DND-41 (cell line): ENCODE data around the gene CEMIP2.

Experiments
- ATAC-seq: fragments of 200-7000 bp; cut with Tn5 transposase; 3 replicates; pipeline ENCODE4 v1.9.1; 2021; ENCODE audit warnings: low read depth; ENCODE audit not compliant: insufficient read depth
- DNase-seq: peaks from one replicate; pipeline ENCODE4 v3.0.0-alpha.2; 2020
- H2AFZ ChIP-seq: 2 replicates; pipeline ENCODE4 v1.6.0; 2012; ENCODE audit warnings: low read depth, low read length
- H3K27ac ChIP-seq: 2 replicates; pipeline ENCODE4 v1.5.1; 2012; ENCODE audit warnings: low read length, inconsistent platforms
- H3K27me3 ChIP-seq: fragments of 200-600 bp; sonication (generic); 2 replicates; pipeline ENCODE4 v1.6.0; 2012; ENCODE audit warnings: low read length, mild to moderate bottlenecking, inconsistent platforms; ENCODE audit not compliant: insufficient read depth, poor library complexity
- H3K36me3 ChIP-seq: 2 replicates; pipeline ENCODE4 v1.5.1; 2012; ENCODE audit warnings: low read length, inconsistent platforms; ENCODE audit not compliant: insufficient read depth
- H3K4me1 ChIP-seq: 2 replicates; pipeline ENCODE4 v1.5.1; 2012; ENCODE audit warnings: mild to moderate bottlenecking, low read length; ENCODE audit not compliant: insufficient read depth
- H3K4me2 ChIP-seq: 2 replicates; pipeline ENCODE4 v1.6.0; 2012; ENCODE audit warnings: mild to moderate bottlenecking, moderate library complexity, low read length, inconsistent platforms; ENCODE audit not compliant: insufficient read depth
- H3K4me3 ChIP-seq, 2 experiments: fragments of 200-600 bp in 1 of 2; shearing (Covaris generic) in 1 of 2; 2 replicates each; pipeline ENCODE4 v1.5.1; 2012 to 2016; ENCODE audit warnings: inconsistent platforms in 2 of 2, low read length in 2 of 2, mild to moderate bottlenecking in 2 of 2, low read depth in 1 of 2, moderate library complexity in 1 of 2
- H3K79me2 ChIP-seq: 2 replicates; pipeline ENCODE4 v1.6.0; 2012; ENCODE audit warnings: low read length, inconsistent platforms; ENCODE audit not compliant: insufficient read depth
- H3K9ac ChIP-seq: 2 replicates; pipeline ENCODE4 v1.6.0; 2012; ENCODE audit warnings: low read depth, mild to moderate bottlenecking, inconsistent platforms, low read length, moderate library complexity
- H3K9me3 ChIP-seq: 2 replicates; pipeline ENCODE4 v1.5.1; 2012; ENCODE audit warnings: low read length, moderate library complexity, mild to moderate bottlenecking, inconsistent platforms; ENCODE audit not compliant: insufficient read depth, severe bottlenecking
- H4K20me1 ChIP-seq: 2 replicates; pipeline ENCODE4 v1.6.0; 2012; ENCODE audit warnings: low read length; ENCODE audit not compliant: insufficient read depth
- EZH2 ChIP-seq: IDR thresholded peaks from 3 replicates; pipeline ENCODE4 v1.6.1; 2012; ENCODE audit warnings: borderline replicate concordance, low read depth, mild to moderate bottlenecking, moderate library complexity, low read length, inconsistent platforms; ENCODE audit not compliant: severe bottlenecking
- TF ChIP-seq, protein P1 (sequence below): IDR thresholded peaks from 2 replicates; pipeline ENCODE4 v1.5.1; 2012; ENCODE audit warnings: borderline replicate concordance, low read length, moderate library complexity, mild to moderate bottlenecking; ENCODE audit not compliant: poor library complexity, severe bottlenecking; ENCODE audit errors: extremely low read depth

The CEMIP2 gene

DNA sequence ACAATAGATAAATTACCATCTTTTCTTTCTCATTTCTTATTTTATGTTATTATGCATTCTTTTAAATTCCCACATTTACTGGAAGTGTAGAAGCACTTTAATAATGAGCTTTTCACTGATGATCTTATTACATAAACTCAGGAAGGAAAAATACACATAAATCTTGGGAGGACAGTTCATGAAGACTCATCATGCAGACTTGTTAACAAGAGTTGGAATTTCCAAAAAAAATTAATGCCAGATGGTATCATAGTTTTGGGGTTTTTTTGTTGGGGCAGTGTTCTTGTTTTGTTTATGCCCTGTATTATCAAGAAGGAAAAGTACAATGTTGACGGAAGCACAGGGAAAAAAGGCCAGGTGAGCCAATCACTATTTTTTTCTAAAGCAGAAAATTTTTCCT is 35.1 kb downstream of the CEMIP2 start:
- no peak for TF ChIP-seq EZH2
- TF ChIP-seq, protein P1, sequence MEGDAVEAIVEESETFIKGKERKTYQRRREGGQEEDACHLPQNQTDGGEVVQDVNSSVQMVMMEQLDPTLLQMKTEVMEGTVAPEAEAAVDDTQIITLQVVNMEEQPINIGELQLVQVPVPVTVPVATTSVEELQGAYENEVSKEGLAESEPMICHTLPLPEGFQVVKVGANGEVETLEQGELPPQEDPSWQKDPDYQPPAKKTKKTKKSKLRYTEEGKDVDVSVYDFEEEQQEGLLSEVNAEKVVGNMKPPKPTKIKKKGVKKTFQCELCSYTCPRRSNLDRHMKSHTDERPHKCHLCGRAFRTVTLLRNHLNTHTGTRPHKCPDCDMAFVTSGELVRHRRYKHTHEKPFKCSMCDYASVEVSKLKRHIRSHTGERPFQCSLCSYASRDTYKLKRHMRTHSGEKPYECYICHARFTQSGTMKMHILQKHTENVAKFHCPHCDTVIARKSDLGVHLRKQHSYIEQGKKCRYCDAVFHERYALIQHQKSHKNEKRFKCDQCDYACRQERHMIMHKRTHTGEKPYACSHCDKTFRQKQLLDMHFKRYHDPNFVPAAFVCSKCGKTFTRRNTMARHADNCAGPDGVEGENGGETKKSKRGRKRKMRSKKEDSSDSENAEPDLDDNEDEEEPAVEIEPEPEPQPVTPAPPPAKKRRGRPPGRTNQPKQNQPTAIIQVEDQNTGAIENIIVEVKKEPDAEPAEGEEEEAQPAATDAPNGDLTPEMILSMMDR = no peak
- H3K9me3 ChIP-seq = no peaks in the 10 kb centered on the region
- H3K27me3 ChIP-seq = no peaks in the 10 kb centered on the region
- H3K79me2 ChIP-seq = no peaks in the 10 kb centered on the region
- ATAC-seq (no peak), DNase-seq (no peak)
- no peaks in the 10 kb centered on the region for H4K20me1 ChIP-seq
- no peak overlapping the region for H3K9ac ChIP-seq
- H3K4me2 ChIP-seq = no peak overlapping the region
- H3K4me1 ChIP-seq = no peaks in the 10 kb centered on the region
- H2AFZ ChIP-seq = no peak overlapping the region
- H3K36me3 ChIP-seq = no peaks in the 10 kb centered on the region
- no peak overlapping the region for H3K27ac ChIP-seq
- no peak overlapping the region for H3K4me3 ChIP-seq

DNA sequence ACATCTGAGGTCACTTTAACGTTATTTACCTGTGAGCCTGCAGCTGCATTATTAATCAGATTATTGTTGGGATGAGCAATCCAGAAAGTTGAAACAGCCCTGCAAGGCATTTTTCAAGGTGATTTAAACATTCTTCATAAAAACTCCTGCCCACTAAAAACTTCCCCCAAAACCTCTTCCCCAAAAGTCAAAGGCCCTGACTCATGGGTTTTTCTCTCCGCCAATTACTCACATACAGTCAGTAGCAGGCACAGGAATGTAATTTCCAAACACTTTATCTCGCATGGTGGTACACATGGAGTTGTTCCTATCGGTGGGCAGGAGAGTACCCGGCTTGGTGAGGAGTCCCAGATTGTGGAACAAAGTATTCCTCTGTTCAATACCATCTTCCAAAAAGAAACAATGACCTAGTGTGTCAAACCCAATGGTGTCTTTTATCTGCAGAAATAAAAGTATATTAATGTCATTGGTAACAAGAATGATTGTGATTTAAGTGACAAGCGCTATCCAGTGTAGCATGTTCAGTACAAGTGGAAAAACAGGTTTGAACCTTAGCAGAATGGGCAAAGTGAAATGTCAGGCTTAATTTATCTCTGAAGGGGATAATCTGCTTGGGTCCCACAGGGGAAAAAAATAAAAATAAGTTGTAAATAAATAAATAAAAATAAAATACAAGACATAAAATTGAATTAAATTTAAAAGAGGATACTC is 38.3 kb downstream of the CEMIP2 start:
- no peaks in the 10 kb centered on the region for H3K9me3 ChIP-seq
- no peaks in the 10 kb centered on the region for H3K36me3 ChIP-seq
- no peak overlapping the region for H3K4me3 ChIP-seq
- no peak for TF ChIP-seq EZH2
- TF ChIP-seq, protein P1 = no peak
- H4K20me1 ChIP-seq = no peaks in the 10 kb centered on the region
- H3K4me2 ChIP-seq = no peak overlapping the region
- H3K4me1 ChIP-seq = no peaks in the 10 kb centered on the region
- no peak overlapping the region for H3K9ac ChIP-seq
- H3K27ac ChIP-seq = no peak overlapping the region
- no peak for DNase-seq
- no peaks in the 10 kb centered on the region for H3K79me2 ChIP-seq
- H2AFZ ChIP-seq = no peak overlapping the region
- ATAC-seq = no peak
- no peaks in the 10 kb centered on the region for H3K27me3 ChIP-seq

DNA sequence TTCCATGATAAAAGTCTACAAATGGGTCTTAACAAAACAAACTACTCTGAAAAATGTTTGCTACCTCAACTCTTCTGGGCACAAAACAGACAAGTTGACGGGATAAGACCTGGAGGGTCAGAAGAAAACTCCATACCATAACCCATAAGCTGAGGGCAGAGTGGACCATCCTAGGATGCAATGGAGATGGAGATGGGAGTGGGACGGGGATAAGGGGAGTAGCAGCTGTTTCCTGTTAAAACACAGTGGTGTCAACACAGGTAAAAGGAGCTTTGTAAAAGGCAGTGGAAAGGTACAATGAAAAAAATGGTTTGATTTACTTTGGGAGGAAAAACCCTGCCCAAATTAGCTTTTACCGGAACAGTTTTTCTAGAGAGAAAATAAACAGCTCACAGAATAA is 41.6 kb downstream of the CEMIP2 start:
- no peaks in the 10 kb centered on the region for H4K20me1 ChIP-seq
- H3K27me3 ChIP-seq = no peaks in the 10 kb centered on the region
- H3K4me2 ChIP-seq = no peak overlapping the region
- no peaks in the 10 kb centered on the region for H3K9me3 ChIP-seq
- no peak overlapping the region for H3K9ac ChIP-seq
- H3K36me3 ChIP-seq = no peaks in the 10 kb centered on the region
- H2AFZ ChIP-seq = no peak overlapping the region
- no peak for DNase-seq
- H3K4me3 ChIP-seq = no peak overlapping the region
- no peak for ATAC-seq
- TF ChIP-seq, protein P1 = no peak
- TF ChIP-seq EZH2 = no peak
- H3K27ac ChIP-seq = no peak overlapping the region
- H3K79me2 ChIP-seq = no peaks in the 10 kb centered on the region
- H3K4me1 ChIP-seq = no peaks in the 10 kb centered on the region
